IMR-90 (cell line): ENCODE measurements around the gene ETV6. TPM values are rescaled to one million over a fixed set of nuclear protein-coding genes. Genes with fewer than 3 reads are reported as not detected.

Experiments
- ATAC-seq: fragments of 200-7000 bp; cut with Tn5 transposase; 2 replicates; pipeline ENCODE4 v1.9.1; 2020; ENCODE audit warnings: low read depth, mild to moderate bottlenecking, moderate library complexity
- BruUV-seq: library from RNA; stranded (reverse); fragments of 400-500 nt; replicated peaks from 2 replicates; lab custom pipeline; 2021; lab: Mats Ljungman, UMichigan
- CTCF ChIA-PET: fragments of 300-600 bp; formaldehyde crosslinking; extraction: SDS; loops from one replicate; lab custom pipeline; 2021; ENCODE audit warnings: antibody characterized with exemption; lab: Yijun Ruan, JAX
- POLR2A ChIA-PET: fragments of 300-600 bp; sonication (Branson Sonifier 250); formaldehyde crosslinking; loops from one replicate; lab custom pipeline; 2022; ENCODE audit warnings: antibody characterized with exemption; ENCODE audit not compliant: unreplicated experiment; lab: Charles Lee
- DNase-seq: peaks from one replicate; pipeline ENCODE4 v3.0.0; 2013
- H2AFZ ChIP-seq: replicated peaks from 2 replicates; pipeline ENCODE3; 2013; ENCODE audit warnings: low read length, mild to moderate bottlenecking; ENCODE audit not compliant: poor library complexity
- H2AK5ac ChIP-seq: 2 replicates; pipeline ENCODE4 v1.6.1; 2013; ENCODE audit warnings: low read depth, low read length, inconsistent platforms
- H2AK9ac ChIP-seq: replicated peaks from 2 replicates; pipeline ENCODE3; 2013; ENCODE audit warnings: mild to moderate bottlenecking, low read depth, low read length, moderate library complexity; ENCODE audit not compliant: poor library complexity
- H2BK120ac ChIP-seq: 2 replicates; pipeline ENCODE4 v1.6.1; 2013; ENCODE audit warnings: low read depth, low read length, inconsistent platforms
- H2BK15ac ChIP-seq: 3 replicates; pipeline ENCODE4 v1.6.1; 2013; ENCODE audit warnings: low read depth, low read length, inconsistent platforms
- H2BK20ac ChIP-seq: 2 replicates; pipeline ENCODE4 v1.6.1; 2013; ENCODE audit warnings: low read depth, mild to moderate bottlenecking, inconsistent platforms, low read length, moderate library complexity
- H2BK5ac ChIP-seq: 2 replicates; pipeline ENCODE4 v1.6.1; 2013; ENCODE audit warnings: mild to moderate bottlenecking, low read depth, low read length, inconsistent platforms; ENCODE audit not compliant: poor library complexity, severe bottlenecking
- H3K14ac ChIP-seq: replicated peaks from 2 replicates; pipeline ENCODE4 v1.6.1; 2013; ENCODE audit warnings: low read depth, low read length, inconsistent platforms
- H3K18ac ChIP-seq: 2 replicates; pipeline ENCODE4 v1.6.1; 2013; ENCODE audit warnings: low read depth, low read length, control low read depth
- H3K23ac ChIP-seq: 2 replicates; pipeline ENCODE4 v1.6.1; 2013; ENCODE audit warnings: low read depth, low read length, inconsistent platforms
- H3K27ac ChIP-seq: 2 replicates; pipeline ENCODE4 v1.5.1; 2013; ENCODE audit warnings: mild to moderate bottlenecking, control low read depth, low read length; ENCODE audit not compliant: insufficient read depth
- H3K27me3 ChIP-seq: 2 replicates; pipeline ENCODE4 v1.6.1; 2013; ENCODE audit warnings: low read length; ENCODE audit not compliant: control insufficient read depth, insufficient read depth
- H3K36me3 ChIP-seq: 2 replicates; pipeline ENCODE4 v1.6.1; 2013; ENCODE audit warnings: low read length, mixed read lengths; ENCODE audit not compliant: control insufficient read depth, insufficient read depth
- H3K4ac ChIP-seq: 2 replicates; pipeline ENCODE4 v1.6.1; 2013; ENCODE audit warnings: low read depth, low read length, inconsistent platforms
- H3K4me1 ChIP-seq: 2 replicates; pipeline ENCODE4 v1.6.1; 2013; ENCODE audit warnings: low read length, mixed read lengths; ENCODE audit not compliant: control insufficient read depth, insufficient read depth
- H3K4me2 ChIP-seq: 2 replicates; pipeline ENCODE4 v1.6.1; 2013; ENCODE audit warnings: low read depth, mild to moderate bottlenecking, control low read depth, low read length, moderate library complexity
- H3K4me3 ChIP-seq: 2 replicates; pipeline ENCODE4 v1.5.1; 2013; ENCODE audit warnings: low read depth, mild to moderate bottlenecking, control low read depth, low read length, moderate library complexity; ENCODE audit not compliant: insufficient read depth
- H3K56ac ChIP-seq: 2 replicates; pipeline ENCODE4 v1.6.1; 2013; ENCODE audit warnings: low read length, inconsistent platforms; ENCODE audit not compliant: insufficient read depth; ENCODE audit errors: extremely low read depth
- H3K79me1 ChIP-seq, 2 experiments: 2 replicates each; pipeline ENCODE4 v1.6.1; 2013; ENCODE audit warnings: low read length in 2 of 2, inconsistent platforms in 1 of 2, low read depth in 1 of 2
- H3K9ac ChIP-seq: 2 replicates; pipeline ENCODE4 v1.6.1; 2013; ENCODE audit warnings: low read depth, low read length, control low read depth
- H3K9me1 ChIP-seq: 2 replicates; pipeline ENCODE4 v1.6.1; 2013; ENCODE audit warnings: low read length, inconsistent platforms; ENCODE audit not compliant: insufficient read depth
- H3K9me3 ChIP-seq: 2 replicates; pipeline ENCODE4 v1.6.1; 2013; ENCODE audit warnings: low read length; ENCODE audit not compliant: control insufficient read depth, insufficient read depth
- H4K20me1 ChIP-seq: 2 replicates; pipeline ENCODE4 v1.6.1; 2013; ENCODE audit warnings: low read length, inconsistent platforms; ENCODE audit not compliant: insufficient read depth
- H4K5ac ChIP-seq: 2 replicates; pipeline ENCODE4 v1.6.1; 2013; ENCODE audit warnings: mild to moderate bottlenecking, low read depth, low read length, control low read depth
- H4K8ac ChIP-seq, 2 experiments: 2 replicates each; pipeline ENCODE4 v1.6.1; 2013; ENCODE audit warnings: low read depth in 2 of 2, low read length in 2 of 2, control low read depth in 1 of 2, inconsistent platforms in 1 of 2
- H4K91ac ChIP-seq: 2 replicates; pipeline ENCODE4 v1.6.1; 2013; ENCODE audit warnings: low read depth, low read length, inconsistent platforms; ENCODE audit not compliant: insufficient read depth
- BHLHE40 ChIP-seq: fragments of 150-350 bp; IDR thresholded peaks from 2 replicates; pipeline ENCODE4 v1.6.1; 2016; ENCODE audit warnings: mild to moderate bottlenecking, low read depth, low read length
- CEBPB ChIP-seq: IDR thresholded peaks from 2 replicates; pipeline ENCODE4 v1.6.1; 2012; ENCODE audit warnings: low read depth, low read length, improper control_type of control experiment
- CHD1 ChIP-seq: IDR thresholded peaks from 2 replicates; pipeline ENCODE4 v1.6.1; 2012; ENCODE audit warnings: low read depth, low read length, improper control_type of control experiment
- FOS ChIP-seq: fragments of 150-350 bp; IDR thresholded peaks from 2 replicates; pipeline ENCODE4 v1.6.1; 2016; ENCODE audit warnings: low read depth, low read length
- MAFK ChIP-seq: IDR thresholded peaks from 2 replicates; pipeline ENCODE4 v1.6.1; 2012; ENCODE audit warnings: low read depth, low read length, improper control_type of control experiment
- MAZ ChIP-seq: IDR thresholded peaks from 2 replicates; pipeline ENCODE4 v1.6.1; 2012; ENCODE audit warnings: low read depth, mild to moderate bottlenecking, low read length, improper control_type of control experiment, moderate library complexity, borderline replicate concordance
- MXI1 ChIP-seq: IDR thresholded peaks from 2 replicates; pipeline ENCODE4 v1.6.1; 2012; ENCODE audit warnings: low read depth, mild to moderate bottlenecking, low read length, moderate library complexity, borderline replicate concordance
- NFE2L2 ChIP-seq: fragments of 150-350 bp; IDR thresholded peaks from 2 replicates; pipeline ENCODE4 v1.6.1; 2016; ENCODE audit warnings: low read depth, mild to moderate bottlenecking, low read length
- POLR2A ChIP-seq: IDR thresholded peaks from 2 replicates; pipeline ENCODE4 v1.6.1; 2012; ENCODE audit warnings: mild to moderate bottlenecking, low read depth, low read length
- RAD21 ChIP-seq: IDR thresholded peaks from 2 replicates; pipeline ENCODE4 v1.6.1; 2012; ENCODE audit warnings: low read length, improper control_type of control experiment
- RCOR1 ChIP-seq: IDR thresholded peaks from 2 replicates; pipeline ENCODE4 v1.6.1; 2012; ENCODE audit warnings: mild to moderate bottlenecking, low read length, improper control_type of control experiment; ENCODE audit not compliant: insufficient replicate concordance
- RFX5 ChIP-seq: IDR thresholded peaks from 2 replicates; pipeline ENCODE4 v1.8.0; 2012; ENCODE audit warnings: low read depth, mild to moderate bottlenecking, low read length, moderate library complexity
- SMC3 ChIP-seq: fragments of 150-350 bp; IDR thresholded peaks from 2 replicates; pipeline ENCODE4 v1.6.1; 2016; ENCODE audit warnings: low read depth, mild to moderate bottlenecking, antibody characterized with exemption, low read length, moderate library complexity
- WGBS, 2 experiments: methylation state at CpG; one replicate each; pipeline versions ENCODE4 v1.1.5 to v1.1.7; 2013; ENCODE audit warnings: missing lambda C conversion rate in 2 of 2; ENCODE audit not compliant: insufficient read length in 1 of 2; ENCODE audit errors: extremely low coverage in 2 of 2; 5-methylcytosine and 5-hydroxymethylcytosine counted together
- dilution Hi-C: fragments of 300-500 bp; cut with HindIII; formaldehyde crosslinking; loops from one replicate; pipeline ENCODE4 v1.14.3; 2018; ENCODE audit warnings: low sequenced_read_pairs; ENCODE audit not compliant: unreplicated experiment
- in situ Hi-C: fragments of 300-500 bp; cut with MboI; formaldehyde crosslinking; loops from 3 replicates; pipeline ENCODE4 v1.14.3; 2019; ENCODE audit warnings: low sequenced_read_pairs, inconsistent platforms, mixed read lengths
- intact Hi-C: fragments of 100-400 bp; cut with micrococcal nuclease; formaldehyde crosslinking; loops from 2 replicates; pipeline ENCODE4 v1.10.0; 2022
- polyA plus RNA-seq, 3 experiments: library from polyadenylated mRNA; depleted of rRNA; stranded (reverse); fragments of >200 nt; gene quantifications; 2 replicates each; pipeline ENCODE4 v1.2.3, GENCODE V29; 2012; ENCODE audit warnings: low replicate concordance in 1 of 3
- total RNA-seq: library from RNA; depleted of rRNA; stranded (reverse); fragments of >200 nt; gene quantifications from 2 replicates; pipeline ENCODE4 v1.2.3, GENCODE V29; 2012
- TF ChIP-seq, protein P1 (sequence below): fragments of 150-350 bp; IDR thresholded peaks from 2 replicates; pipeline ENCODE4 v1.6.1; 2017; ENCODE audit warnings: mild to moderate bottlenecking, antibody characterized with exemption, low read length, low read depth
- TF ChIP-seq, protein P2 (sequence below): conservative IDR thresholded peaks from 2 replicates; pipeline ENCODE4 v1.5.1; 2012; ENCODE audit warnings: mild to moderate bottlenecking, low read depth, low read length, improper control_type of control experiment
- TF ChIP-seq, protein P3 (sequence below): fragments of 150-350 bp; IDR thresholded peaks from 2 replicates; pipeline ENCODE4 v1.6.1; 2016; ENCODE audit warnings: low read depth, mild to moderate bottlenecking, low read length, moderate library complexity, borderline replicate concordance

The ETV6 gene
- total and polyA plus RNA-seq, 2 of the 4 experiments (the other 2 are of a cell fraction) = 8.4 to 9.9 TPM

DNA sequence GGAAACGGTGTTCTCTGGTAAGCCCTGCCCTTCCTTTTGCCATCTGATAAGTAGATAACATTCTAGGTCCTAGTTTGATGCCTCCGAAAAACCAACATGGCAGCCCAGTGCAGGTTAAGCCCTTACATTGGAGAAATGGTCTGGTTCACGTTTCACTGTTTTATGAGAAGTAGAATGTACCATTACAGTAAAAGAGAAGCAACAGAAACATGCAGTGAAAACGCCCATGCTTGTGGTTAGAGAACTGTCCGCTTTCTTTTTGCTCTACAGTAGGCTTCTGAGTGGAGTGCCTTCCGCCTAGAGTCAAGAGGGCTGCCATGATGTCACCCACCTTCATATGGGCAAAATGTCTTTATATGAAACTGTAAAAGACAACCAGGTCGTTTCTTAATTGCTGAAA lies 230.9 kb downstream of the ETV6 start:
- CTCF ChIA-PET = no interaction called here
- Histone ChIP-seq H2AK5ac (no peak overlapping the region), H3K9me1 (peaks cover 18% of the 10 kb centered on the region), H2BK120ac (no peak overlapping the region), H4K91ac (no peak overlapping the region), H2BK15ac (no peak overlapping the region), H3K14ac (no peak overlapping the region), H4K20me1 (peaks cover 4% of the 10 kb centered on the region; the same call in 1 of the 2 replicates), H4K8ac (no peak overlapping the region), H3K36me3 (peaks cover 7% of the 10 kb centered on the region), H3K56ac (no peak overlapping the region), H2BK20ac (no peak overlapping the region), H3K9me3 (no peaks in the 10 kb centered on the region), H3K27ac (no peak overlapping the region), H3K18ac (no peak overlapping the region), H2AK9ac (no peak overlapping the region), H3K9ac (no peak overlapping the region), H3K4ac (no peak overlapping the region; the same call in 1 of the 2 replicates), H3K79me1 (peaks cover 20 to 72% of the 10 kb centered on the region in 2 experiments), H3K4me2 (no peak overlapping the region), H3K4me3 (no peak overlapping the region), H2BK5ac (no peak overlapping the region), H4K5ac (no peak overlapping the region), H3K4me1 (peaks cover 10% of the 10 kb centered on the region), H3K23ac (no peak overlapping the region), H3K27me3 (no peaks in the 10 kb centered on the region), H2AFZ (no peak overlapping the region)
- dilution Hi-C loops = no loop called here
- ATAC-seq (no peak), DNase-seq (no peak)
- intact Hi-C loops = no loop called here
- TF ChIP-seq RFX5 (no peak), MAZ (no peak), SMC3 (no peak), NFE2L2 (no peak), RCOR1 (no peak), CEBPB (no peak), RAD21 (no peak), MAFK (no peak), BHLHE40 (no peak), MXI1 (no peak), FOS (no peak), CHD1 (no peak), POLR2A (no peak)
- TF ChIP-seq, protein P1, sequence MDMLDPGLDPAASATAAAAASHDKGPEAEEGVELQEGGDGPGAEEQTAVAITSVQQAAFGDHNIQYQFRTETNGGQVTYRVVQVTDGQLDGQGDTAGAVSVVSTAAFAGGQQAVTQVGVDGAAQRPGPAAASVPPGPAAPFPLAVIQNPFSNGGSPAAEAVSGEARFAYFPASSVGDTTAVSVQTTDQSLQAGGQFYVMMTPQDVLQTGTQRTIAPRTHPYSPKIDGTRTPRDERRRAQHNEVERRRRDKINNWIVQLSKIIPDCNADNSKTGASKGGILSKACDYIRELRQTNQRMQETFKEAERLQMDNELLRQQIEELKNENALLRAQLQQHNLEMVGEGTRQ = no peak
- TF ChIP-seq, protein P2, sequence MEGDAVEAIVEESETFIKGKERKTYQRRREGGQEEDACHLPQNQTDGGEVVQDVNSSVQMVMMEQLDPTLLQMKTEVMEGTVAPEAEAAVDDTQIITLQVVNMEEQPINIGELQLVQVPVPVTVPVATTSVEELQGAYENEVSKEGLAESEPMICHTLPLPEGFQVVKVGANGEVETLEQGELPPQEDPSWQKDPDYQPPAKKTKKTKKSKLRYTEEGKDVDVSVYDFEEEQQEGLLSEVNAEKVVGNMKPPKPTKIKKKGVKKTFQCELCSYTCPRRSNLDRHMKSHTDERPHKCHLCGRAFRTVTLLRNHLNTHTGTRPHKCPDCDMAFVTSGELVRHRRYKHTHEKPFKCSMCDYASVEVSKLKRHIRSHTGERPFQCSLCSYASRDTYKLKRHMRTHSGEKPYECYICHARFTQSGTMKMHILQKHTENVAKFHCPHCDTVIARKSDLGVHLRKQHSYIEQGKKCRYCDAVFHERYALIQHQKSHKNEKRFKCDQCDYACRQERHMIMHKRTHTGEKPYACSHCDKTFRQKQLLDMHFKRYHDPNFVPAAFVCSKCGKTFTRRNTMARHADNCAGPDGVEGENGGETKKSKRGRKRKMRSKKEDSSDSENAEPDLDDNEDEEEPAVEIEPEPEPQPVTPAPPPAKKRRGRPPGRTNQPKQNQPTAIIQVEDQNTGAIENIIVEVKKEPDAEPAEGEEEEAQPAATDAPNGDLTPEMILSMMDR = no peak
- TF ChIP-seq, protein P3, sequence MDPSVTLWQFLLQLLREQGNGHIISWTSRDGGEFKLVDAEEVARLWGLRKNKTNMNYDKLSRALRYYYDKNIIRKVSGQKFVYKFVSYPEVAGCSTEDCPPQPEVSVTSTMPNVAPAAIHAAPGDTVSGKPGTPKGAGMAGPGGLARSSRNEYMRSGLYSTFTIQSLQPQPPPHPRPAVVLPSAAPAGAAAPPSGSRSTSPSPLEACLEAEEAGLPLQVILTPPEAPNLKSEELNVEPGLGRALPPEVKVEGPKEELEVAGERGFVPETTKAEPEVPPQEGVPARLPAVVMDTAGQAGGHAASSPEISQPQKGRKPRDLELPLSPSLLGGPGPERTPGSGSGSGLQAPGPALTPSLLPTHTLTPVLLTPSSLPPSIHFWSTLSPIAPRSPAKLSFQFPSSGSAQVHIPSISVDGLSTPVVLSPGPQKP = no peak
- POLR2A ChIA-PET = no interaction called here
- in situ Hi-C loops = no loop called here
- BruUV-seq = no TSS peak
- 100% methylated on average over 2 of the region's 7 CpGs; no CpG with 5 or more reads in 1 of the 2 experiments for WGBS, 2 experiments
